PFSK-1 (cell line): ENCODE results near the gene MMP28.

Experiments used
- FOXP2 ChIP-seq: optimal IDR thresholded peaks from 2 replicates; pipeline ENCODE3; 2011; ENCODE audit warnings: borderline replicate concordance, control low read depth, inconsistent platforms; ENCODE audit not compliant: insufficient read depth; ENCODE audit errors: extremely low read length, extremely low read depth
- POLR2AphosphoS5 ChIP-seq: IDR thresholded peaks from 2 replicates; pipeline ENCODE4 v1.6.1; 2012; ENCODE audit warnings: low read depth, mild to moderate bottlenecking, control low read depth, low read length, moderate library complexity
- SIN3A ChIP-seq: IDR thresholded peaks from 2 replicates; pipeline ENCODE4 v1.6.1; 2012; ENCODE audit warnings: mild to moderate bottlenecking, low read length, moderate library complexity, borderline replicate concordance; ENCODE audit not compliant: insufficient read depth
- TAF1 ChIP-seq: IDR thresholded peaks from 2 replicates; pipeline ENCODE4 v1.6.1; 2012; ENCODE audit warnings: low read length, control low read depth, borderline replicate concordance; ENCODE audit not compliant: insufficient read depth
- TF ChIP-seq, protein P1 (sequence below), 2 experiments: IDR thresholded peaks; 2 replicates each; pipeline versions ENCODE4 v1.6.1 to v1.8.0; 2011 to 2012; ENCODE audit warnings: low read depth in 2 of 2, low read length in 2 of 2, control low read depth in 1 of 2, inconsistent platforms in 1 of 2, mild to moderate bottlenecking in 1 of 2, moderate library complexity in 1 of 2; ENCODE audit not compliant: insufficient read depth in 1 of 2

MMP28 gene

DNA sequence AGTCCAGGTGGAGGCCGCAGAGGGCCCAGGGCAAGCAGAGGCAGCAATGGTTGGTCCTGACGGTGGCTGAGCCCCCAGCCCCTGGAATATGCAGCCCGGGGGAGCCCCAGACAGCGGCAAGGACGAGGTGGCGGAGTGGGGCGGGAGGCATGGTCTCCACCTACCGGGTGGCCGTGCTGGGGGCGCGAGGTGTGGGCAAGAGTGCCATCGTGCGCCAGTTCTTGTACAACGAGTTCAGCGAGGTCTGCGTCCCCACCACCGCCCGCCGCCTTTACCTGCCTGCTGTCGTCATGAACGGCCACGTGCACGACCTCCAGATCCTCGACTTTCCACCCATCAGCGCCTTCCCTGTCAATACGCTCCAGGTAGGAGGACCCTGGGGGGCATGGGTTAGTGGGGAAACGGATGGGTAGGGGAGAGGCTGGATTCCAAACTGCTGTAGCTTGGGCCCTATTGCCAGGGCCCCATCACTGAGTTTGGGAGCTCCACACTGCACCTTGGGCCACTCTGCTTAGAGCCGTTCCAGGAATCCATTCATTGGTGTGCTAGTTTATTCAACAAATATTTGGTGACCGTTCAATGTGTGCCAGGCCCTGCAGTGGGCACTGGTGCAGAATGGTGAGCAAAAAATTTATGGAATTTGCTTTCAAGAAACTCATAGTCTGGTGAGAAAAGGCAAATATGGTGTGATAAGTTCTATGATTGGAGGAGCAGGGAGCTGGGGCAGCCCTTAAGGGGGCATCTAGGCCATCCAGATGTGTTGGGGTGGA, 60.2 kb downstream of the MMP28 start:
- no peak for TF ChIP-seq FOXP2

DNA sequence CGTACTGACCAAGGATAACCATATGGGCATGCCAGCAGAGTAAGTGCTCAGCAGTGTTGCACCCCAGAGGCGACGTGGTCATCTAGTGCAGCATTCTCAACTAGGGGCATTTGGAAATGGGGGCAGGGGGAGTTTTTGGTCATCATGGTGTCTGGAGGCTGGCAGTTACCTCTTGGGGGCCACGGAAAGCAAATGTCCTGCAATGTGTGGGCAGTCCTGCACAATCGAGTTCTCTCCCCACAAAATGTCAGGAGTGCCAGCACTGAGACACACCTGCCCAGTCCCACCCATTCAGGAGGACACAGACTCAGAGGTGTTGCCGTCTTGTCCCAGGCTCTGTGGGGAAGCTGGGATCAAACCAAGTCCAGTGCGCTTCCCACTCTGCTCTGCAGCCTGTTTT, 61.0 kb downstream of the MMP28 start:
- no peak for TF ChIP-seq SIN3A
- TF ChIP-seq FOXP2 = no peak
- TF ChIP-seq, protein P1, sequence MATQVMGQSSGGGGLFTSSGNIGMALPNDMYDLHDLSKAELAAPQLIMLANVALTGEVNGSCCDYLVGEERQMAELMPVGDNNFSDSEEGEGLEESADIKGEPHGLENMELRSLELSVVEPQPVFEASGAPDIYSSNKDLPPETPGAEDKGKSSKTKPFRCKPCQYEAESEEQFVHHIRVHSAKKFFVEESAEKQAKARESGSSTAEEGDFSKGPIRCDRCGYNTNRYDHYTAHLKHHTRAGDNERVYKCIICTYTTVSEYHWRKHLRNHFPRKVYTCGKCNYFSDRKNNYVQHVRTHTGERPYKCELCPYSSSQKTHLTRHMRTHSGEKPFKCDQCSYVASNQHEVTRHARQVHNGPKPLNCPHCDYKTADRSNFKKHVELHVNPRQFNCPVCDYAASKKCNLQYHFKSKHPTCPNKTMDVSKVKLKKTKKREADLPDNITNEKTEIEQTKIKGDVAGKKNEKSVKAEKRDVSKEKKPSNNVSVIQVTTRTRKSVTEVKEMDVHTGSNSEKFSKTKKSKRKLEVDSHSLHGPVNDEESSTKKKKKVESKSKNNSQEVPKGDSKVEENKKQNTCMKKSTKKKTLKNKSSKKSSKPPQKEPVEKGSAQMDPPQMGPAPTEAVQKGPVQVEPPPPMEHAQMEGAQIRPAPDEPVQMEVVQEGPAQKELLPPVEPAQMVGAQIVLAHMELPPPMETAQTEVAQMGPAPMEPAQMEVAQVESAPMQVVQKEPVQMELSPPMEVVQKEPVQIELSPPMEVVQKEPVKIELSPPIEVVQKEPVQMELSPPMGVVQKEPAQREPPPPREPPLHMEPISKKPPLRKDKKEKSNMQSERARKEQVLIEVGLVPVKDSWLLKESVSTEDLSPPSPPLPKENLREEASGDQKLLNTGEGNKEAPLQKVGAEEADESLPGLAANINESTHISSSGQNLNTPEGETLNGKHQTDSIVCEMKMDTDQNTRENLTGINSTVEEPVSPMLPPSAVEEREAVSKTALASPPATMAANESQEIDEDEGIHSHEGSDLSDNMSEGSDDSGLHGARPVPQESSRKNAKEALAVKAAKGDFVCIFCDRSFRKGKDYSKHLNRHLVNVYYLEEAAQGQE (IDR thresholded peaks at IDR 0.05; ENCODE audit: insufficient read depth in 1 of 2, low read depth in 2 of 2, low read length in 2 of 2) = no peak
- no peak for TF ChIP-seq POLR2AphosphoS5
- TF ChIP-seq TAF1 = no peak

DNA sequence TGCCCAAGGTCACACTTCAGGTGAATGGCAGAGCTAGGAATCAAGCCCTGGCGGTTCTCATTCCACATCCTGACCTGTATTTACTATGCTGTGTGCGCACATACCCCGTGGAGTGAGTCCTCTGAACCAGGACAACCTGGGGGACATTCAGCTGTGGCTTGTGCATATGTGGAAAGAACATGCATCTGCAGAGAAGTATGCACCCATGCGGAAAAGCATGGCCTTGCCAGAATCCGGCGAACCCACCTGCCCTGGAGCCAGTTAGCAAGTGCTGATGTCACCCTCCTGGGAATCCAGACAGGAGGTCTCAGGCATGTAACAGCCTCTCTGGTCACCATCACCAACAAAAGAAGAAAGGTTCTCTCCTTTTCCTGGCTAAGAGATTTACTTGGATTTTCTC, 62.1 kb downstream of the MMP28 start:
- TF ChIP-seq, protein P1 (IDR thresholded peaks at IDR 0.05; ENCODE audit: insufficient read depth in 1 of 2, low read depth in 2 of 2, low read length in 2 of 2) = no peak
- no peak for TF ChIP-seq FOXP2
- no peak for TF ChIP-seq SIN3A
- no peak for TF ChIP-seq POLR2AphosphoS5
- TF ChIP-seq TAF1 = no peak

DNA sequence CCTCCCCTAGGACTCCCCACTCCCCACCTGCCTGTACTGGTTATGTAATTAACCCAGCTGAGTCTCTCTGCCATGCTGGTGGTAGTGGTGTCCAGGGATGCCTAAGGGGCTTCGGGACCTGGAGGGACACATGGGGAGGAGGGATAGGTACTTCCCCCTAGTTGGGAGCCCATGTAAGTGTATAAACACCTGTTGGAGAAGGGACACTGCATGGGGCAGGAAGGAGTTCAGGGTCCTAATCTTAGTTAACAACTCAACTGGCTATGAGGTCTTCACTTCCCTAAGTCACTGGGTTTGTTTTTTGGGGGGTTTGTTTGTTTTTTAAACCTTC, 62.7 kb downstream of the MMP28 start:
- TF ChIP-seq POLR2AphosphoS5 (no peak), FOXP2 (no peak), TAF1 (no peak), SIN3A (no peak)
- TF ChIP-seq, protein P1 (IDR thresholded peaks at IDR 0.05; ENCODE audit: insufficient read depth in 1 of 2, low read depth in 2 of 2, low read length in 2 of 2) = no peak

DNA sequence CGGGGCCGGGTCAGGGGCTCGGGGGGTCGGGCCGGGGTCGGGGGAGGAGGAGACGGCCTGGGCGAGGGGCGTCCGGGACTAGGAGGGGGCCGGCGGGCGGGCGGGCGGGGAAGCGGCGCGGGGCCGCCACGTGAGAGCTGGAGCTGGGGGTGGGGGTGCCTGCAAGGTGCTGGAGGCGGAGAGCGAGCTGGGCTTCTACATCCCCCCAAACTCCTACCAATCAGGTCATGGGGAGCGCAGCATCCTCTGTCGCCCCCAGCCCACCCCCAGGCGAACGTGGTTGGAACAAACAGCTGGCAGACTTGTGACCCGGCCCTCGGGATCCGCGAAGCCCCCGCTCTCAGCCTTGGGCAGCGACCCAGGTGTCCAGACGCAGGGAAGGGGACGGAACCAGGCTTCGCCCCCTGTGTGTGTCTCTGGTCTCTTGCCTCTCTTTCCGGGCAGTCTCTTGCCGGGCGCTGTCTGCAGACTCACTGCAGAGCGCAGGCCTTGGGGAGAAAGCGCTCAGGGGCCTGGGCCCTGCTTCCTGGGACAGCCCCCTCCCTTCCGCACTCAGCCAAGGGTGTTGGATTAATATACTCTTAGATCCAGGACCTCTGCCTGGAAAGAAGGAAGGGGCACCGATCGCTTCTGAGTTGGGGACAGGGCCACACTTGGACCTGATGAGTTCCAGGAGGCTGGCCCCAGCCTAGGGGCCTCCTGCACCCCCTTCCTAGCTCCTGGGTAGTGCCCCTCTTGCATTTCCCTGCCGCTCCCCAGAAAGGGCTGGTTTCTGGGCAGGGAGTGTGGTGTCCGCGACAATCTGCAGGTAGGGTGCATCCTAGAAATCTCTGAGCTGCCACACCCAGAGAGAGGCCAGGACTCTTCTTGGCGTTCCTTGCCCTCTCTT, 63.3 kb downstream of the MMP28 start:
- TF ChIP-seq, protein P1 (IDR thresholded peaks at IDR 0.05; ENCODE audit: insufficient read depth in 1 of 2, low read depth in 2 of 2, low read length in 2 of 2) = no peak
- TF ChIP-seq TAF1 = no peak
- TF ChIP-seq POLR2AphosphoS5 = no peak
